ENCODE data around the gene MEGF11. TPM values are rescaled to one million over a fixed set of nuclear protein-coding genes. Genes with fewer than 3 reads are reported as not detected.

The MEGF11 gene
- total and polyA plus RNA-seq, 4 donors, result 0.16 to 1.5 (median 0.50) TPM

- DNase-seq, result peak in 2 of 3 donors; percentile 31 to 51
- TF ChIP-seq CTCF (IDR thresholded peaks at IDR 0.05; ENCODE audit: control extremely low read depth, extremely low read depth), result no peak
- no peak overlapping the region for H3K27ac ChIP-seq (ENCODE audit: low read depth in 1 of 2, low read length in 1 of 2)
- no peaks in the 10 kb centered on the region for H3K36me3 ChIP-seq (ENCODE audit: control insufficient read depth in 4 of 4, insufficient read depth in 4 of 4, low read length in 4 of 4)
- H3K9me3 ChIP-seq (ENCODE audit: control insufficient read depth in 4 of 4, insufficient read depth in 3 of 4, low read length in 3 of 4), result no peaks in the 10 kb centered on the region
- no peak overlapping the region for H3K9ac ChIP-seq (ENCODE audit: insufficient read depth in 1 of 2, low read length in 2 of 2)
- peaks cover 0 to 4% (median 0%) of the 10 kb centered on the region in 3 donors for H3K27me3 ChIP-seq (ENCODE audit: control insufficient read depth in 3 of 3, insufficient read depth in 3 of 3, low read length in 2 of 3)
- H3K4me3 ChIP-seq, result no peak overlapping the region
- peaks cover 0 to 24% (median 5%) of the 10 kb centered on the region in 5 donors for H3K4me1 ChIP-seq (ENCODE audit: control insufficient read depth in 5 of 5, insufficient read depth in 5 of 5, low read length in 5 of 5)
- 56 to 81% methylated on average over 5 of the region's 5 CpGs for WGBS, 2 donors
- no peak for ATAC-seq (ENCODE audit: insufficient read depth, low FRiP score)
Measured at GRCh38 chr15:66098022-66098363, 155.6 kb downstream of the MEGF11 start.

- ATAC-seq (ENCODE audit: insufficient read depth, low FRiP score) (no peak), DNase-seq (peak; percentile 37 to 45 (median 43))
- no peak overlapping the region for H3K9ac ChIP-seq (ENCODE audit: insufficient read depth in 1 of 2, low read length in 2 of 2)
- 70 to 77% methylated on average over 15 of the region's 15 CpGs for WGBS, 2 donors
- peaks cover 0 to 24% (median 5%) of the 10 kb centered on the region in 5 donors for H3K4me1 ChIP-seq (ENCODE audit: control insufficient read depth in 5 of 5, insufficient read depth in 5 of 5, low read length in 5 of 5)
- no peak overlapping the region for H3K27ac ChIP-seq (ENCODE audit: low read depth in 1 of 2, low read length in 1 of 2)
- no peaks in the 10 kb centered on the region for H3K36me3 ChIP-seq (ENCODE audit: control insufficient read depth in 4 of 4, insufficient read depth in 4 of 4, low read length in 4 of 4)
- no peaks in the 10 kb centered on the region for H3K9me3 ChIP-seq (ENCODE audit: control insufficient read depth in 4 of 4, insufficient read depth in 3 of 4, low read length in 3 of 4)
- TF ChIP-seq CTCF (IDR thresholded peaks at IDR 0.05; ENCODE audit: control extremely low read depth, extremely low read depth), result no peak
- peaks cover 0 to 4% (median 0%) of the 10 kb centered on the region in 3 donors for H3K27me3 ChIP-seq (ENCODE audit: control insufficient read depth in 3 of 3, insufficient read depth in 3 of 3, low read length in 2 of 3)
- no peak overlapping the region for H3K4me3 ChIP-seq
Measured at GRCh38 chr15:66097151-66098021, 156.2 kb downstream of the MEGF11 start.

- ATAC-seq (ENCODE audit: insufficient read depth, low FRiP score) (no peak), DNase-seq (no peak)
- peaks cover 0 to 24% (median 5%) of the 10 kb centered on the region in 5 donors for H3K4me1 ChIP-seq (ENCODE audit: control insufficient read depth in 5 of 5, insufficient read depth in 5 of 5, low read length in 5 of 5)
- H3K36me3 ChIP-seq (ENCODE audit: control insufficient read depth in 4 of 4, insufficient read depth in 4 of 4, low read length in 4 of 4), result no peaks in the 10 kb centered on the region
- no peak overlapping the region for H3K27ac ChIP-seq (ENCODE audit: low read depth in 1 of 2, low read length in 1 of 2)
- no peak for TF ChIP-seq CTCF (IDR thresholded peaks at IDR 0.05; ENCODE audit: control extremely low read depth, extremely low read depth)
- no peak overlapping the region for H3K9ac ChIP-seq (ENCODE audit: insufficient read depth in 1 of 2, low read length in 2 of 2)
- 83 to 87% methylated on average over 5 of the region's 5 CpGs for WGBS, 2 donors
- H3K27me3 ChIP-seq (ENCODE audit: control insufficient read depth in 3 of 3, insufficient read depth in 3 of 3, low read length in 2 of 3), result peaks cover 0 to 4% (median 0%) of the 10 kb centered on the region in 3 donors
- H3K4me3 ChIP-seq, result no peak overlapping the region
- no peaks in the 10 kb centered on the region for H3K9me3 ChIP-seq (ENCODE audit: control insufficient read depth in 4 of 4, insufficient read depth in 3 of 4, low read length in 3 of 4)
Measured at GRCh38 chr15:66096688-66097058, 156.9 kb downstream of the MEGF11 start.
